ENCODE data around the gene ESPNL.

DNA sequence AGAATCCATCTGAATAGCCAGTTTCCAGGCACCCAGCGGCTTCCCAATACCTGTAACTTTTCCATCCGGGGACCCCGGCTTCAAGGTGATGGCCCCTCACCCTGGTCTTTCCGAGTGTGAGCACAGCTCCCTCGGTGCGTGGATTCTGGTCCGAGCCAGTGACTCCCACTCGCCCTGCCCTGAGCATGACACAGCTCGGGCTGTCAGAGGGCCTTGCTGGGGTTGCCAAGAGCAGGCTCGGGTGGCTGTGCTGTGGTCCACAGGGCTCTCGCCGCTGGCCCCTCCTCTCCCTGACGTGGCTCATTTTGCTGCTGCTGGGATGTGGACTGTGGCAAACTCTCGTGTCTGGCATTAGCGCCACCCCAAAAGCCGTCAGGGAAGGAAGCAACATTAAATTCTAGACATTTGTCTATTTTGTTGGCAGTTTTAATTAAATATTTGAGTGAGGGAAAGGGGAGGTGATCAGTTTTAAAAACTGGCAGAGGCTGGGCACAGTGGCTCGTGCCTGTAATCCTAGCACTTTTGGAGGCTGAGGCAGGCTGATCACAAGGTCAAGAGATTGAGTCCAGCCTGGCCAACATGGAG lies 5.6 kb upstream of the ESPNL start:
- TF ChIP-seq, protein P1, sequence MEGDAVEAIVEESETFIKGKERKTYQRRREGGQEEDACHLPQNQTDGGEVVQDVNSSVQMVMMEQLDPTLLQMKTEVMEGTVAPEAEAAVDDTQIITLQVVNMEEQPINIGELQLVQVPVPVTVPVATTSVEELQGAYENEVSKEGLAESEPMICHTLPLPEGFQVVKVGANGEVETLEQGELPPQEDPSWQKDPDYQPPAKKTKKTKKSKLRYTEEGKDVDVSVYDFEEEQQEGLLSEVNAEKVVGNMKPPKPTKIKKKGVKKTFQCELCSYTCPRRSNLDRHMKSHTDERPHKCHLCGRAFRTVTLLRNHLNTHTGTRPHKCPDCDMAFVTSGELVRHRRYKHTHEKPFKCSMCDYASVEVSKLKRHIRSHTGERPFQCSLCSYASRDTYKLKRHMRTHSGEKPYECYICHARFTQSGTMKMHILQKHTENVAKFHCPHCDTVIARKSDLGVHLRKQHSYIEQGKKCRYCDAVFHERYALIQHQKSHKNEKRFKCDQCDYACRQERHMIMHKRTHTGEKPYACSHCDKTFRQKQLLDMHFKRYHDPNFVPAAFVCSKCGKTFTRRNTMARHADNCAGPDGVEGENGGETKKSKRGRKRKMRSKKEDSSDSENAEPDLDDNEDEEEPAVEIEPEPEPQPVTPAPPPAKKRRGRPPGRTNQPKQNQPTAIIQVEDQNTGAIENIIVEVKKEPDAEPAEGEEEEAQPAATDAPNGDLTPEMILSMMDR (IDR thresholded peaks at IDR 0.05; ENCODE audit: low read depth, low read length, missing input control), result no peak
- TF ChIP-seq RXRA (IDR thresholded peaks at IDR 0.05) (no peak), HNF4G (IDR thresholded peaks at IDR 0.05) (no peak), SP1 (IDR thresholded peaks at IDR 0.05) (no peak), TAF1 (conservative IDR thresholded peaks at IDR 0.05) (no peak), REST (IDR thresholded peaks at IDR 0.05) (no peak), FOXA1 (IDR thresholded peaks at IDR 0.05) (no peak), GABPA (IDR thresholded peaks at IDR 0.05 in 1 of 2, conservative IDR thresholded peaks at IDR 0.05 in 1 of 2) (no peak), RAD21 (IDR thresholded peaks at IDR 0.05) (no peak), EGR1 (IDR thresholded peaks at IDR 0.05; ENCODE audit: low read depth in 2 of 2) (no peak), YY1 (IDR thresholded peaks at IDR 0.05) (no peak), HNF4A (conservative IDR thresholded peaks at IDR 0.05) (no peak)
- TF ChIP-seq, protein P2, sequence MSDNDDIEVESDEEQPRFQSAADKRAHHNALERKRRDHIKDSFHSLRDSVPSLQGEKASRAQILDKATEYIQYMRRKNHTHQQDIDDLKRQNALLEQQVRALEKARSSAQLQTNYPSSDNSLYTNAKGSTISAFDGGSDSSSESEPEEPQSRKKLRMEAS (IDR thresholded peaks at IDR 0.05), result no peak
